AML-193 (cell line): ENCODE measurements around the gene SEMA4C.

Experiments used
- DNase-seq, 2 experiments: peaks; one replicate each; lab custom pipeline; 2025; lab: John Stamatoyannopoulos, UW

The SEMA4C gene

DNA sequence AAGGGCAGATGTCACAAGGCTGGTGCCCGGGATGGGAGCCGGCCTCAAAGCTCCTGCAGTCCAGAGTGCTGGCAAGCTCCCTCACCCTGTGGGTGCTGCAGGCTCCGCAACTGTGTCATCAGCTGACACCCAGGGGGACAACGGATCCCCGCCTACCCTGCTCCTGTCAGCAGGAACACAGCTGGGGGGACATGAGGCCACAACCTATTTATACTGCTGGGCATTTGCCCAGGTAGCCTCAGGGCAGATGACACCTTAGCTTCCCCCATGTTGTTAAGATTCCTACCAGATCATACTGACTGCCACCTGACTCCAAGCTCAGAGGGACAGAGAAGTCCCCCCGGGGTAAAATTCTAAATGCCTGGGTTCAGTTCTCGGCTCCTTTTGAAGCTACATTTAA is 27.3 kb downstream of the SEMA4C start:
- no peak for DNase-seq

GRCh38 chr2:96841701-96842495 is 28.0 kb downstream of the SEMA4C start:
- no peak for DNase-seq

DNA sequence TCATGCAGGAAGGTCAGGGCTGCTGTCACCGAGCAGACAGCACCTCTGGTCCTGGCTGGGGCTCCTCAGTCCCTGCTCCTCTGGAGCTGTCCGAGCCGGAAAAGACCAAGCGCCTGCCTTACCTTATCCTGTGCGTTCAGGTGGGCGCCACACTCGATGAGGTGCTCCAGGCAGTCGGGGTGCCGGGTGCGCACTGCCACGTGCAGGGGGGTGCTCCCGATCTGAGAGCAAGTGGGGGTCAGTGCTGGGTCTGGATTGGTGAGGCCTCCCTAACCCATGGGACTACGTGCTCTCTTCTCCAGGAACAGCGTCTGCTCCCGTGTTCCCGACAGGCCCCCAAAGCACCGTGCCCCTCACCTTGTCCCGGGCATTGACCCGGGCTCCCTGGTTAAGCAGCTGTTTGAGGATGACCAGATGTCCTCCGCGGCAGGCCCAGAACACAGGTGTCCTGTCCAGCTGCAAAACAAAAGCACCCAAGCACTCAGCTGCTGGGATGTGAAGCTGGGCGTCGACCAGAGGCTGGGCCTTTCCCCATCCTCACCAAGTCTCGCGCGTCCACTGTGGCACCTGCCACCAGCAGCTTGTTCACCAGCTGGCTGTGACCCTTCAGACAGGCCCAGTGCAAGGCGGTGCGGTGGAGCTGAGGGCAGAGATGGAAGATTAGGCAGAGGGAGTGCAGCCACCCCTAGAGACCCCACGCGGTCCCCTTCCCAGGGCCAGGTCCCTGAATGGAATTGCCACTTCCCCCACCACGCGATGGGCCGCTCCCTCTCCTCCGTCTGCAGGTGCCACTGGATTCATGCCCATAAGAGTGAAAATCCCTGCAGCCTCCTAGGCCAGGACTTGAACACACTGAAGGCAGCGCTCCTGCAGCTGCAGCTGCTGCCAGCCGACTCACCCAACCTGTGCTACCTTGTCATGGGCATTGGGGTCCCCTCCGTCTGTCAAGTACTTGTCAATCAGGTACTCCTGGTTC is 29.7 kb downstream of the SEMA4C start:
- DNase-seq: no peak

DNA sequence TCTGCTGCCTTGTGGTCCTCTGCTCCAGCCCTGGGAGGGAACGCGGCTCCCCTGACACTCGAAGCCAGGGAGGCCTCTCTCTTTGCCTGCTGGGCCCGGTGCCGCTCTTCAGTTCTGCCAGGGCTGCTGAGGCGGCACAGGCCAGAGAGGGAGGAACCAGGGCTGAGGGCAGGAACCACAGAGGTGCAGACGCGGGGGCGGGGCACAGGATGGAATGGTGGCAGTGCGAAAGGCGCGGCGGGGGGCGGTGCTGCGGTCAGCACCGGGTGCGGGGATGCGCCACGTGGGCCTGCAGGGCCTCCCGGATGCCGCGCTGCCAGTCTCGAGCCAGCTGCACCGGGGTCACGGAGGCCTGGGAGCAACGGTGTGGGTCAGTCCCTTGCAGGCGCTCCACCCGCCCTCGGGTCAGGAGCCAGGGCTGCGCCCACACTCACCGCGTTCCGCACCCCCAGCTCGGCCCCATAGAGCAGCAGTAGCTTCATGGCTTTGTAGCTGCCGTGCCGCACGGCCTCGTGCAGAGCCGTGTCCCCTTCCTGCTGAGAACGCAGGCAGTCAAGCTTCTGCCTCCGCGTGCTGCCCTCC is 30.5 kb downstream of the SEMA4C start:
- no peak for DNase-seq

DNA sequence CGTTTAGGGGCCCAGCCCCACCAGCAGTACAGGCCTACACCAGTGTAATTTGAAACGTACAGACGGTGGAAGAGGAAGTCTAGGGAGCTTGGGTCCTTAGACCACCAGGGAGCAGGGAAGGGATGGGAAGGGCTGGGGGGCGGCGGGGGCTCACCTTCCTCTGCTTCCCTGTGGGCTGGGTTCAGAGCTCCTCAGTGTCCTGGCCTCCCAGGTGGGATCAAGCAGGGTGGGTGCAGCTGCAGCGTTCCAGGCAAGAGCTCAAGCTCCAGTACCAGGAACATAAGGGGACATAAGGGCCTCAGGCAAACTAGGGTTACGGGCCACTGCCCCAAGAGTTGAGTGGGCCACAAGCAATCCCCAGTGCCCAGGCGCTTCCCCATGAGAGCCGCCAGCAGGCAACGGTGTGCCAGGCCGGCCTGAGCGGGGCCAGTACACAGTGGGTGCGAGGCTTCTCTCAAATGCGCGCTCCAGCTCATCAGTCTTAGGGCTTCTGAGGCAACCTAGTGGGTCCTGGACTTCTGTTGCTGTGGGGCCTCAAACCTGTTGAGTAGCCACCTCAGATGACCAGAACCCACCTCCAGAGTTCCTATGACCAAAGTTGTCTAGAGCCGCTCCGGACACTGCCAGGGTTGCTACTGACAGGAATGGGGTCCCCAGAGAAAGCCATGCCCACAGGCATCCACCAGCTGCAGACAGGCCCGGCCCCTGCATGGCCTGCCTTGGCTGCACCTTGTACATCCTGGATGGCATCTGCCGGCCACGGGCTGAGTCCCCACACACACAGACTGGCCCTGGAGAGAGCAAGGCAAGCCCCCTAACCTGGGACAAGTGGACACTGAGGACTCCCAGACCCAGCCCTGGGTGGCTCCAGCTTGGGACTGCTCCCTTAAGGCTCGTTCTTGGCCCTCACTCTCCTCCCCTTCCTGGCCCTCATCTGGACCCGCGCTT is 31.3 kb downstream of the SEMA4C start:
- DNase-seq: no peak

DNA sequence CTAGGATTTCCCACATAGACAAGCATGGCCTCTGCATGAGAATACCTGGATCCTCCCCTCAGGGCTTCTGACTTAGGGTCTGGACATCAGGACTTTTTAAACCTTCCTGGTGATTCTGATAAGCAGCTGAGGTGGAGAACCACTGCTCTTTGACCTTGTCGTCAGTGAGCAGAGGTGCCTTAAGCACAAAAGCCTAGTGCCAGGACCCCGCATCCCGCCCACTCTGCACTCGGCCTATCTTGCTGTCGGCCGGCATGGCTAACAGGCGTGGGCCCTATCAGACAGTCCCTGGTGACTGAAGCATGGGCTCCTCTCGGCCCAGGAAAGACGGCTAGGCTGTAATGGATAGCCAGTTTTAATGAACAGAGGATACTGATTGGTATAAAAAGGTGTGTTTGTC is 32.3 kb downstream of the SEMA4C start:
- no peak for DNase-seq

- no peak for DNase-seq
Observed at GRCh38 chr2:96835830-96836229, 34.0 kb downstream of the SEMA4C start.

DNA sequence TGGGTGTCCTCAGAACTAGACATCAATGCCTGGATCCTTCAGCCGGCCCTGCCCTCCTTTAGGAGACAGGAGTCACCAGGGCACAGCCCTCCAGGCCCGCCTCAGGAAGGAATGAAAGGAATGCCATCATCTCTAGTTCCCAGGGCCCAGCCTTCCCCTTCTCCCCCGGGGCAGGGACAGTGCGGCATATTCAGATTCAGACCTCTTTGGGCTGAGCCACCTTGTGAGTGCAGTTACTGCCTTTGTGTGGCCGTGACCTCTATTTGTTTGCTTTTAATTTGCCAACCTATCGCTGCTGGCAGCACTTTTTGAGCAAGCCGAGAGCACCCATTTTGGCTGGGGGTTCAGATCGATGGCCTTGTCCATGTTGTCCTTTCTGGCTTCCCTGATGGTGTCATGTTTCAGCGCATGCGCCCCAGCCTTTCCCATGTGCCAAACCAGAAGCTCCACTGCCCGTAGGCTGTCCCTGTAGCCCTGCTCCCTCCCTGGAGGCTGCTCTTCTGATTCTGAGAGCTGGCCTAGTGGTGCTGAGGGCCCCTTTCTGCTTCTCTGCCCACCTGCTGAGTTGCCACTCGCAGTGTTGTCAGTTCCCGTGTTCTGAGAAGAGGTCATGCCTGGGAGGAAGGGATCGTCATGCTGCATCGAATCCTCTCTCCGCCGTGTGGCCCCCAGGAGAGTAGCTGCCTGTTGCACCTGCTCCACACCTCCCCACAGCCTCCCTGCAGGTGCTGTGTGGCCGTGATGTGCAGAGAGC is 36.9 kb downstream of the SEMA4C start:
- no peak for DNase-seq

GRCh38 chr2:96832408-96832753 is 37.5 kb downstream of the SEMA4C start:
- no peak for DNase-seq

DNA sequence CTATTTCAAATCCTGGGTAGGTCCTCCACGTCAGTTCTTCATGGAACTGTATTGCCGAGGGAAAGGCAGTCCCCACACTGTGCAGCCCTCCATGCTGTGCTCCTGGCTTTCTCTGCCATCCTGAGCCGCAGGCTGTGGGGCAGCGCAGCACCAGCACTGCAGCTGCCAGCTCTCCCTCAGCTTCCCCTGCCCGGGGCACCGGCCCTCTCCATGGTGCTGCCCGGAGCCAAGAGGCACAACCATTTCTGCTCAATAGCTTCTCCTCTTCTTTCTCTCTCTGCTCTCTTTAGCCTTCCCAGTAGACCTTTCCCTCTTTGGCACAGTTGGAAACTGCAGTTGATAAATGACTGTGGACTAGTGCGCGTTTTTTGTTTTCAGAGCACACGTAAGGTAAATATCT is 38.2 kb downstream of the SEMA4C start:
- DNase-seq: no peak

DNA sequence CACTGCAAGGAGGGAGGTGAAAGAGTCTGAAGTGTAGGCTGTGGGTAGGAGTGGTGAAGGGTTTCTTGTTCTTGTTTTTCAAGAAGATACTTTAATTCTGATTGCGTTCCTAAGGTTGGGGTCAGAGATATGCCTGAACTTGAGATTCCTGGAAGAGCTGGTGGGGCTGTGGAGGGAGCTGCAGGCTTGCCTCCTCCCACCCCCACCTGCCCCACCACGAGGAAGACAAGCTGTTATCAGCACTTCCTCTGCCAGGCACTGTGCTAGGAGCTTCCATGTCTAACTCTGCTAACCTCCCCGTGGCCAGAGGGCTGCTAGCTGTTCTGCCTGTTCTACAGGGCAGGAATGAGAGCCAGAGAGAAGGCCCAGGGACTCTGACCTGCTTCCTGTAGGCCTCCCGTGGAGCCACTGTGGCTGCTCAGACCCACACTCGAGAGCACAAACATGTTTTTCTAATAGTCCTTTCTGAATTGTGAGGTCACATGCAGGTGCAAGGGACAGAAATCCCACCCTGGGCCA is 39.8 kb downstream of the SEMA4C start:
- DNase-seq: no peak

GRCh38 chr2:96828874-96829273 is 41.0 kb downstream of the SEMA4C start:
- no peak for DNase-seq

- no peak for DNase-seq
Observed at GRCh38 chr2:96828436-96828835, 41.4 kb downstream of the SEMA4C start.

DNA sequence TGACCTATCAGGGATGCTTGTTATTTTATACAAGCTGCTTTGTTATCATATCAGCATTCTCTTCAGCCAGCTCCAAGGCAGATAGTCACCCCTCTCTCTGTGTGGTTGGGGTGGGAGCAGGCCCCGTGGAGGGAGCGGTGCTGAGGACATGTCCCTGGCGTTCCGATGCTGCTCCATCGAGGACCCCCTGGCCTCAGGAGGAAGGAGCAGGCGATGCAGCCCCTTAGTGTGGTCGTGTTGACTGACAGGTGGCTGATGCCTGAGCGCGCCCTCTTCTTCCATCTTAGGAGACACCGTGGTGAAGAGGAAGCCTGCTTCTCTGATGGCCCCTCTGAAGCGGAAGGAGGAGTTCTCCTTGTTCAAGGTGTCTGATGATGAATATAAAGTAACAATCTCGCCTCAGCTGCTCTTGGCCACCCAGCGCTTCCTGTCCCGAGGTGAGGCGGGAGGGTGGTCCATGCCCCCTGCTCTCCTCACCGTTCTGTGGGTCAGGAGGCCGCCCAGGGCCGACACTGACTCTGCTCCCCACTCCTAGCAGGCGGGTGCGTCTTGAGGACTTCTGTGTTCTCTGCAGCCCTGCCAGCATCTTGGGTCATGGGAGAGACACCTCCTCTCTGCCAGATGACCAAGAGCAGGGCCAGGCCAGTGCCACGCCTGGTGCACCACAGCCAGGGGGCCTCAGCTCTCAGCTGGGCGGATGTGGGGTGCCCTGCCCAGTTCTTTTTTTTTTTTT is 43.2 kb downstream of the SEMA4C start:
- DNase-seq: no peak

- DNase-seq: no peak
Observed at GRCh38 chr2:96825057-96825456, 44.8 kb downstream of the SEMA4C start.

DNA sequence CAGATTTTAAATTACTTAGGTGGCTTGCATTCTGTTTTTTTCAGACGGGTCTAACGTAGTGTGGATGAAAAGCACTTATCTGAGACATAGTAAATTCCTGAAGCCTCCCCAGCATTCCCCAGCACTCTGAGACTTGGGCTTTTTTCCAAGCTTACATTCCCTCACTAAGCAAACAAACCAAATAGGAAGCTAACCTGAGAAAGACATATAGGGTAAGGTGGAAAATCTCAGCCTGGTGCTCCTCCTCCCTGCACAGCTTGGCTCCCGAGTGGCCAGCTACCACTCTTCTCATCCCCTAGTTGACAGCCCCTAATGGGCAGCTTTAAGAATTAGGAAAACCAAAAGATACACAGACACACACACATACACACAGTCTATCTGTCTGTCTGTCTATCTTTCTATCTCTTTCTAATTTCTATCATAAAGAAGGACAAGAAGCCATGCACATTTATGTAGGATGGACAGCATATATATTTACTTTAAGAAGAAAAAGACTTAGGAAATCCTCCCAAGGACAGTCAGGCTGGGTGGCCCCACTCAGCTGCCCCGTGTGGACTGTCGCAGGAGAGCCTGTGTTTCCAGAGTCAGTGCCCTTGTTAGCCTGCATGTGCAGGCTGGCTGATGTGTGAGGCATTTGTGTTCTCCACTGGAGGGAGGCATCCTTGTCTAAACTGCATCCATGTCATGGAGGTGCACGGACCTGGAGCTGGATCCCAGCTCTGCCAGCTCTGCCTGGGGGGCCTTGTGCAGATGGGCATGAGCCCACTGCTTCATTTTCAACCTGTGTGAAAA is 45.6 kb downstream of the SEMA4C start:
- DNase-seq: no peak

DNA sequence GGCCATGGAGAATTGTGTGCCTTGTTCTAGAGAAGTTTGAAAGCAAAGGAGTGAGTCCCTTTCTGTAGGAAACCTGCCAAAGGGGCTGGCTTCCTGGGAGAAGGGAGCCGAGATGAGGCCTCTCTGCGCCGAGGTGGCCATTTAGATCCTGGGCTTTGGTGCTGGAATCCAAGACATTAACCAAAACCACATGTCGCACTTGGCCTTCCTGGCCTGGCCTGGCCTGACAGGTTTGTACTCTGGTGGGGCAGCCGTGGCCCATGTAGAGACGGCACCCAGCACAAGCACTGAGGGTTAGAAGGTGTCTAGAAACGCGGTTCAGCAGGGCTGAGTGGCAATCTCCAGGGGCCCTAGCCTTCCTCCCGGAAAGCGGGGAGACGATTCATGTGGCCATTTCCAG is 46.7 kb downstream of the SEMA4C start:
- DNase-seq: no peak

DNA sequence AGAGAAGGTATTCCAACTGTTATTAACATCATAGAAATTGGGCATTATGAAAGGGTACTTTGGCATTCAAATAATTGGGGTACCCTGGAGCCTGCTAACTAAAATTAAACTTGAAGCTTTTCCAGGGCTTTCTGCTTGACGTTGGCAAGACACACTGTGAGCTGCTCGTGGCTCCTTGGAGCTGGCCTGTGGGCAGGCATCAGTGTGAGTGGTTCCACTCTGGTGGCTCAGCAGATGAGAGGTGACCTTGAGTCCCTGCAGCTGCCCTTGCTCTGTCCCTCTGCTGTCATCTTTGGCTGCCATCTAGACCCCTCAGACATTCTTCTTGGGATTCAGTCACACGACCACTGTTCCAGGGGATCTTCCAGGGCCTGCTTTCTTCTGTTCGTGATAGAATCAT is 47.1 kb downstream of the SEMA4C start:
- DNase-seq: no peak

DNA sequence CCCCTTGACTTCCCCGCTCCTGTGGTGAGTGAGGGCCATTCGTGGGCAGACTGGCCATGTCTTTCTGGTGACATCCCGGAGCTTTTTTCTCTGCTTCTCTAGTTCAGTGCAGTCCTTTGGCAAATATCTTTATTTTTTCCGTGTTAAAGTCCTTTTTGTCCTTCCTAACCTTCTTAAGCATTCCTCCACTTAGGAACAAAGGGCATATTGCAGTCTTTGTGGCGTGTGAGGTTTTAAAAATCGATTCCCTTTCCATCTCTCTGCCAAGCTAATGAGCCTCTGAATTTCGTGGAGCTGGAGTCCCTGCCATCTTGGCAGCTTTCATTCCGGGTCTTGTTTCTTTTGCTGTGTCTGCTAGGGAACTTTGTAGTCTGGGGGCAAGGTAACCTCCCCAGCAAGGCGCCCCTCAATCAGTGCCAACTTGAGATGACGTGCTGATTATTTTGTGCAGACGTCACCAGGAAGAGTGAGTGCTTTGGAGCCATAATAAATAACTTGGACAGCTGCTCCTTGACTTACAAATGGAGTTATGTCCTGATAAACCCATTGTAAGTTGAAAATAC is 48.7 kb downstream of the SEMA4C start:
- no peak for DNase-seq
